ENCODE measurements around the gene NPHP4. TPM values are rescaled to one million over a fixed set of nuclear protein-coding genes. Genes with fewer than 3 reads are reported as not detected.
"Not testable (repeated sequence)": the region's sequence is repeated elsewhere in the genome, so short reads cannot be mapped to it uniquely, and the experiment has no call there.

Gene NPHP4
- total RNA-seq, 1 donor, result 2.7 TPM

DNA sequence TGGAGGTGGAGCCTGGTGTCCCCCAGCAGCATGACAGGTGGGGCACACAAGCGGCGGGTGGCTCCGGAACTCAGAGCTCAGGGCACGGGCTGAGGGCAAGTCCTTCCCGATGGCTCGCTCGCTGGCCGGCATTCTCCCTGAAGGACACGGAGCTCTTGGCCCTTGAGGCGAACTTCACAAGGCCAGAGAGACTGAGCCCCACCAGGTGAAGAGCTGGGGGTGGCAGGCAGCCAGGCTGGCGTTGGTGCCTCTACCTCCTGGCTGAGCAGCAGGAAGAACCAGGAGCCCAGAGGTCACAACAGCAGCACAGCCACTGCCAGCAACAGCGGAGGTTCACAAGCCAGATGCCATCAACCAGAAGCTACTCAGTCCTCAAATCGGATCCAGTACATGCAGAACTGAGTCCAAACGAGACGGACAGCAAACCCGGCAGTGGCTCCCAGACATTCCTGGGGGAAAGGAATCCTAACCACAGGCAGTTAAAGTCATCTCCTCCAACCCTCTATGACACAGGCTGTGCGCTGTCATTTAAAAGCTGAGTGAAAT lies 54.1 kb downstream of the NPHP4 start:
- H3K4me3 ChIP-seq (ENCODE audit: low read length), result no peak overlapping the region
- no peaks in the 10 kb centered on the region for H3K9me3 ChIP-seq (ENCODE audit: low read depth, low read length)
- H3K27me3 ChIP-seq (ENCODE audit: insufficient read depth, low read length), result no peaks in the 10 kb centered on the region
- no peaks in the 10 kb centered on the region for H3K4me1 ChIP-seq (ENCODE audit: insufficient read depth, low read length)

DNA sequence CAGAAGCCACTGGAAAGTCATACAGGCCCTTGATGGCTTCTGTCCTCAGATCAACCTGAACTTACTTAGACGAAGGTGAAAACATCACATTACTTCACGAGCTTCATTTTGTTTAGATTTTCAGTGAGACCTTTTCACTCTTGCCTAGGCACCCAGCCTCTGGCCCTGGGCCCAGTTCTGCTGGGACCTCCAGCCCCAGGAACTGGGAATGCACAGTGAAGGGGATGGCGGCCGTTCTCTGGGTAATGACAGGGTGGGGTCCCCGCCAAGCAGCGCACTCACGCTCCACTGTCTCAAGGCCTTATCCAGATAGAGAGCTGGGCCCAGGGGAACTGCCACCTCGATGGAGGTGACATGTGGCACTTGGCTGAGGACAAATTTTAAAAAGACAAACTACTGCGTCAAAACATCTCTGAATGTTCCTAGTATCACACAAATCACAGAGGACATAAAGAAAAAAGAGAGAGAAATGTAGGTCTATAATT lies 54.8 kb downstream of the NPHP4 start:
- H3K4me3 ChIP-seq (ENCODE audit: low read length), result no peak overlapping the region
- no peaks in the 10 kb centered on the region for H3K27me3 ChIP-seq (ENCODE audit: insufficient read depth, low read length)
- H3K4me1 ChIP-seq (ENCODE audit: insufficient read depth, low read length), result no peaks in the 10 kb centered on the region
- H3K9me3 ChIP-seq (ENCODE audit: low read depth, low read length), result no peaks in the 10 kb centered on the region

DNA sequence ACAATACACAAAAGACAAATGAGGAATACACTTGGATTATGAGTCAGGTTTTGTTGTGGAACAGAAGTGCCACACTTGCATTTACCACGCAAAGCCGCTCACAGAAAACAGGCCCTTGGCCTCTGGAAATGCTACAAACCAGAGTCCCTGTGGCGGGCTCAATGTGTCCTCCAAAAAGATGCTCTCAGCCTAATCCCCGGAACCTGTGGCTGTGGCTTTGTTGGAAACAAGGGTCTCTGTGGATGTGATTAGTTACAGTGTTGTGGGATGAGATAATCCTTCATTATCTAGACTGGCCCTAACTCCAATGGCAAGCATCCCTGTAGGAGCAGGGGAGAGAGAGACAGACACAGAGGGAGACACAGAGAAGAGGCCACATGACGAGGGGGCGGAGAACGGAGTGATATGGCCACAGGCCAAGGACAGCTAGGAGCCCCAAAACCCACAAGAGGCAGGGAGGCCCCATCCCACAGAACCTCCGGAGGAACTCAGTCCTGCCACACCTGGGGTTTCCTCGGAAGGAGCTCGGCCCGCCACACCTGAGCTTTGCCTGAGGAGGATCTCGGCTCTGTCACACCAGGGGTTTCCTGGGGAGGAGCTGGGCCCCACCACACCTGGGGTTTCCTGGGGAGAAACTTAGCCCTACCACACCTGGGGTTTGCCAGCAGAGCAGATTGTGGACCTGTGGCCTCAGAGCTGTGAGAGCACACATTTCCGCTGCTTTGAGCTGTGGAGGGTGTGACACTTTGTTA lies 55.4 kb downstream of the NPHP4 start:
- no peaks in the 10 kb centered on the region for H3K4me1 ChIP-seq (ENCODE audit: insufficient read depth, low read length)
- H3K27me3 ChIP-seq (ENCODE audit: insufficient read depth, low read length), result no peaks in the 10 kb centered on the region
- H3K9me3 ChIP-seq (ENCODE audit: low read depth, low read length), result no peaks in the 10 kb centered on the region
- no peak overlapping the region for H3K4me3 ChIP-seq (ENCODE audit: low read length)

DNA sequence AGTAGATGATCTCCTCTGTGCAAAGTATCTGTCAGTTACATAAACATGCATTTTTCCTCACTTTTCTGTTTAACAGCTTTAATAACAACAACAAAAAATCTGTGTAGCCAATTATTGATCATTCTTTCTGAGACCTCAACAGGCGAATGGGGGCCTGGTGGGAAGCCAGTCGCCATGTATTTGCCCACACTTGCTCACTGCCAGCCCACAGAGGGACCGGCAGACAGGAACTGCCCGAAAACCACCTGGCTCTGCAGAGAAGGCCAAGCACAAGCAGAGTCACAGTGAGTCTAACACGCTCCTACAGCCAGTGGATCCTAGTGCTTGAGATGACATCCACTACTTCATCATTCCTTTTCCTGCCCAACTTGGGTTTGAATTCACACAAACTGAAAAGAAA lies 56.1 kb downstream of the NPHP4 start:
- Histone ChIP-seq H3K4me1 (ENCODE audit: insufficient read depth, low read length) (no peaks in the 10 kb centered on the region), H3K27me3 (ENCODE audit: insufficient read depth, low read length) (no peaks in the 10 kb centered on the region), H3K9me3 (ENCODE audit: low read depth, low read length) (no peaks in the 10 kb centered on the region), H3K4me3 (ENCODE audit: low read length) (no peak overlapping the region)

DNA sequence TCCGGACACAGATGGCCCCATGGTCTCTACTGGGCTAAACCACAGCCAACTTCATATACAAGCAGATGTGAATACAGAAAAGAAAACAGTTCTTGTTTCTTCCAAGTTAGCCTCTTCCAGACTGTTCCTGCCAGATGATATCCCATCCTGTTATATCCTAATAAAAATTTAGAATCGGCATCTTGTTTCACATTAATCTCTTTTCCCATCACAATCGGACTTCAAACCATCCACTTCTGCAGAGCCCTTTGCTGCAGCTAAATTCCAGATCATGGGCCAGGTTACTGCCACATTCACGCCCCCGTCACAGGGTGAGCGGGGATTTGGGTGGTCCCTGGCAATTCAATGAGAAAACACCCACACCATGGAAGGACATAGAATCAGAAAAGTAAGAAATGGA lies 57.2 kb downstream of the NPHP4 start:
- H3K27me3 ChIP-seq (ENCODE audit: insufficient read depth, low read length), result no peaks in the 10 kb centered on the region
- H3K4me3 ChIP-seq (ENCODE audit: low read length), result no peak overlapping the region
- H3K9me3 ChIP-seq (ENCODE audit: low read depth, low read length), result no peaks in the 10 kb centered on the region
- H3K4me1 ChIP-seq (ENCODE audit: insufficient read depth, low read length), result no peaks in the 10 kb centered on the region

DNA sequence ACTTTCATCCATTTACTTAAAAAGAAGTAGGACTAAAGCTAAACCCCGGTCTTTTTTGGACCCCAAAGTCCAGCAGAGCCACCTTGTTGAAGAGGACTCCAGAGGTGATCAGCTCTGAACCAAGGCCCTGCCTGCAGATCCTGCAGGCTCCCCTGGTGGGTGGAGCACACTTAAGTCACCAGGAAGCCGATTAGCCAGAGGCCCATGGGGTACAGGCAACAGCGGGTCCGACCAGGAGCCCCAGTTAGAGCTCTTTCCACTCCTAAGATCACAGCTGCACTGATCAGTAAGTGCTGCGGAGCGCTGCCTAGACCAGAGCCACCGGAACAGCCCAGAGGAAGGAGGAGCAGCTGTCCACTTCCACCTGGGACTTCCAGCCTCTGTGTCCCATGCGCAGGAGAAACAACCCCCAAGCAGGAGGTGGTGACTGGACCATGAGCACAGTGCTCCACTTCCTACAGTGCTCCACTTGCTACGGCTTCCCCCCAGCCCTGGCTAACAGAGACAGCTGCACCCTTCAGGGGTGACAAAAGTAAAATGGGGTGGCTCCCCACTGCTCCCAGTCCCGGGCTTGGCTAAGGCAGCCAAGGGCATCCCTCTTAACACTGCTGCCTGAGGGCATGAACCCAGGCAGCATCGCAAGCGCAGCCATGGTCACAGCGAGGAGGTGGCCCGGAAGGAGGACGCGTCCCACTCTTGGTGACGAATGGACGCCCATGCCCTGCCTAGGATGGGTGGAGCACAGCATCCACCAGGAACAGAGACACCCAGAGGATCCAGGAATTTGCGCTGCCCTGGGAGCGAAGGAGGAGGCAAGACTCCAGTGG lies 58.0 kb downstream of the NPHP4 start:
- no peaks in the 10 kb centered on the region for H3K27me3 ChIP-seq (ENCODE audit: insufficient read depth, low read length)

DNA sequence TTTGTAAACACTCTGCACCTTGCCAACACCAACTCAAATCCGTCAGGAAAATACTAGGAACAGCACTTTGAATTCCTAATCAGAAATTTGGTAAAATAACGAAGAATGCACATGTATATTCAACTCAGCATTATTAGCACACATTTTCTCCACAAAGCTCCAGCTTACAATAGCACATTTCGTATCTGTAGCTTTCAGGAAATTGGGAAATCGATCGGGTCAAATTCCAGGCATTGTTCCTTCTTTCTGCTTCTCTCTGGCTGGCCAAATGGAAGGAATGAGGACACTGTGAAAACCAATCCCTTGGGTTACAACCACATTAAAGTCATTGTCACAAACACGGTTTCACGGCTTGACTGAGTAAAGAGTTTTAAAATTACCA lies 58.6 kb downstream of the NPHP4 start:
- H3K4me3 ChIP-seq (ENCODE audit: low read length), result no peak overlapping the region
- H3K9me3 ChIP-seq (ENCODE audit: low read depth, low read length), result no peaks in the 10 kb centered on the region
- no peaks in the 10 kb centered on the region for H3K4me1 ChIP-seq (ENCODE audit: insufficient read depth, low read length)
- H3K27me3 ChIP-seq (ENCODE audit: insufficient read depth, low read length), result no peaks in the 10 kb centered on the region

More for the DNA sequence above, 58.0 kb downstream of the NPHP4 start:
- Histone ChIP-seq H3K4me1 (ENCODE audit: insufficient read depth, low read length) (no peaks in the 10 kb centered on the region), H3K4me3 (ENCODE audit: low read length) (no peak overlapping the region), H3K9me3 (ENCODE audit: low read depth, low read length) (no peaks in the 10 kb centered on the region)

DNA sequence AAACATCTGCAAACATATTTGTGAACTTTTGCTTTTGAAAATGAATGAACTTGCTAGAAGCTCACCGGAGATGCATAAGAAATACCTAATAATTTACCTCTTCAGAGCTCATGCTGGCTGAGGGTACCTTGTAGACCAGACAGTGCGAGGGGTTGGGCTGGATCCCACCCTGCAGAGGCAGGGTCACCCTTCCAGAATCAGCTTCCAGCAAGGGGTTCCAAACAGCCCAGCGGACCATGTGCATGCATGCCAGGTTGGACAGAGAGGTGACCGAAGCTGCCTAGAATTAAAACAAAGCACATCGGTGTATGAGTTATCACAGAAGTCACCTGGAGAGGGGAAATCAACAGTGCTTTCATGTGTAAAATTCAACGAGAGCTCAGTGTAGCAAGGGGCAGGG lies 59.2 kb downstream of the NPHP4 start:
- H3K4me3 ChIP-seq (ENCODE audit: low read length), result no peak overlapping the region
- H3K9me3 ChIP-seq (ENCODE audit: low read depth, low read length), result no peaks in the 10 kb centered on the region
- no peaks in the 10 kb centered on the region for H3K27me3 ChIP-seq (ENCODE audit: insufficient read depth, low read length)
- no peaks in the 10 kb centered on the region for H3K4me1 ChIP-seq (ENCODE audit: insufficient read depth, low read length)

DNA sequence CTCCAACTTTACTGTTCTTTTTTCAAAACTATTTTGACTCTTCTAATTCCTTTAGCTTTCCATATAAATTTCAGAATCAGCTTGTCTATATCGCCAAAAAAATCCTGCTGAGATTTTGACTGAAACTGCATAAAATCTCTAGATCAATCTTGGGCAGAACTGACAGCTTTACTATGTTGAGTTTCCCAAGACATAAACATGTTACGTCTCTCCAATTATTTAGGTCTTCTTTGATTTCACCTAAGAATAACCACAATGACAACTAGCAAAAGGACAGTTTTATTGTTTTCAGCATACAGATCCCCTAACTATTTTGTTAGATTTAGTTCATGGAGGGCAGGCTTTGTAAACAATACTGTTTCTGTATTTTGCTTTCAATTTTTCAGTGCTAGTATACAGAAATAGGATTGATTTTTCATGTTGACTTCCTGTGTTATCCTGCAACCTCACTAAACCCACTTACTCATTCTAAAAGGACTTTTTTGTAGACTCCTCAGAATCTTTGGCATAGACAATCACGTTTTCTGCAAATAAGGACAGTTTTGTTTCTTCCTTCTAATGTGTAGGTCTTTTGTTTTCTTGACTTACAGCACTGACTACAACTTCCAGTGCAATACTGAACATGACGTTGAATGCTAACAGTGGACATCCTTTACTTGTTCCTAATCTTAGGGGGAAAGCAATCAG lies 63.4 kb downstream of the NPHP4 start:
- H3K27me3 ChIP-seq (ENCODE audit: insufficient read depth, low read length), result no peaks in the 10 kb centered on the region
- no peak overlapping the region for H3K4me3 ChIP-seq (ENCODE audit: low read length)
- no peaks in the 10 kb centered on the region for H3K9me3 ChIP-seq (ENCODE audit: low read depth, low read length)
- no peaks in the 10 kb centered on the region for H3K4me1 ChIP-seq (ENCODE audit: insufficient read depth, low read length)

DNA sequence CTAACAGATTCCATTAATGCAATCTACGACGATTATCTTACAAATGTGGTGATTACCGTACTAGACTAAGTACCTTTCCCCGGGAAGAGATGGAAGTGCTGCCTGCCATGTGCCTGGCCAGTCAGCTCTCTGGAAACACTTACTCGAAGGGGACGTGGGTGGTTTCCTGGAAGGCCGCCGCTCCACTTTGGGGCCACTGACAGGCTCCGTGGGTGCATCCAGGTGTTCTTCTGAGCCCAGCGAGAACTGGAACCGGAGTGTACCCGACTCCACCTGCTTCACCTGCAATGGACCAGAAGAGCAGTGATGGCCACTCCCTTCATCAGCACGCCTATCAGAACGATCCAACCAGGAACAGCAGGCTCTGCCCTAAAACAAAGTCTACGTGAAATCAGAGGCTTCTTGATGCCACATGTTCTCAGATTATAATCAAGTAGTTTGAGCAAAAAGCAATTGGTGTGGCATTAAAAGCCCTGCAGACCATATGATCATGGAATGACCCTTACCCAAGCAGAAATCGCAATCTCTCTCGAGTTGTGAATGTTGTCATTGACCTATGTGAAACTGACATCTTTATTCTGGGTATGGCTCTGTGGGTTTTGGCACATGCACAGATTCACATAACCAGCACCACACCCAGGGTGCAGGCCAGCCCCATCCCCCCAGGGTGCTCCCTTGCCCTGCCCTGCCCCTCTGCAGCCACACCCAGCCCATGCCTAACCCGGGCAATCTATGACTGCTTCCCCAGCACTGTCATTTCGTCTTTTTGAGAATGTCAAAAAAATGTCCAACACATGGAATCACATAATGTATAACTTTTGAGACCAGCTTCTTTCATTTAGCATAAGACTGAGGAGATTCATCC lies 64.5 kb downstream of the NPHP4 start:
- no peaks in the 10 kb centered on the region for H3K4me1 ChIP-seq (ENCODE audit: insufficient read depth, low read length)
- no peak overlapping the region for H3K4me3 ChIP-seq (ENCODE audit: low read length)
- H3K27me3 ChIP-seq (ENCODE audit: insufficient read depth, low read length), result no peaks in the 10 kb centered on the region
- H3K9me3 ChIP-seq (ENCODE audit: low read depth, low read length), result no peaks in the 10 kb centered on the region

DNA sequence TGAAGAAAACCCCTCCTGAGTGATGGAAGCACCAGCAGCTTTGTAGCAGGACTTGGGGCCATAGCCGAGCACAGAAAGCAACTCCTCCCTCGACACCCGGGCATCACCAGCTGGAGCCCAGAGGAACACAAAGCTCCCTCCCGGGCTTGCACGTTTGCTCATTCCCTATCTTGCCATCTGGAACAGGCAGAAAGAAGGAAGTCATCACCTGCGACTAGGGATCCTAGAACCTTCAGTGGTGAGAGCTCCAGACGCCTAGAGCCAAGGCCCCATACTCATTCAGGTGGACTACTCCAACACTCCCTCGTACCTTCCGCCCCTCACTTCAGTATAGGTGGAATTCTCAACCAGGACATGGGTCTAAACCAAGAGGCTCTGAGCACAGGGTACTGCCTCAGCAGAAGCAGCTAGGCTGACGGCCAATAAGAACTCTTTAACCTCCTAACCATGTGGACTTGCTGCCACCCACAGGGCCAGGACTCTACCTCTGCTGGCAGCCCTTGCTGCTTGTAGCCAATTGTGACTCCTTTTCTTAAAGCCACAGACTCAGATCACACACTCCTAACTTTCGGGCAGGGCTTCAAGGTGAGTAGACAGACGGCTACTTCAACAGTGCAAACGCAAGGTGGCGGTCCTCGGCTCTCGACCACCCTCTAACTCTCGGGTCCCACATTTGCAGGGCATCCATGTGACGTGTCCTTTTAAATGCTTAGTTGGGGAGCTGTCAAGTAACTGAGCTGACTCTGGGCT lies 65.4 kb downstream of the NPHP4 start:
- no peaks in the 10 kb centered on the region for H3K9me3 ChIP-seq (ENCODE audit: low read depth, low read length)
- H3K4me1 ChIP-seq (ENCODE audit: insufficient read depth, low read length), result no peaks in the 10 kb centered on the region
- H3K4me3 ChIP-seq (ENCODE audit: low read length), result no peak overlapping the region
- no peaks in the 10 kb centered on the region for H3K27me3 ChIP-seq (ENCODE audit: insufficient read depth, low read length)

DNA sequence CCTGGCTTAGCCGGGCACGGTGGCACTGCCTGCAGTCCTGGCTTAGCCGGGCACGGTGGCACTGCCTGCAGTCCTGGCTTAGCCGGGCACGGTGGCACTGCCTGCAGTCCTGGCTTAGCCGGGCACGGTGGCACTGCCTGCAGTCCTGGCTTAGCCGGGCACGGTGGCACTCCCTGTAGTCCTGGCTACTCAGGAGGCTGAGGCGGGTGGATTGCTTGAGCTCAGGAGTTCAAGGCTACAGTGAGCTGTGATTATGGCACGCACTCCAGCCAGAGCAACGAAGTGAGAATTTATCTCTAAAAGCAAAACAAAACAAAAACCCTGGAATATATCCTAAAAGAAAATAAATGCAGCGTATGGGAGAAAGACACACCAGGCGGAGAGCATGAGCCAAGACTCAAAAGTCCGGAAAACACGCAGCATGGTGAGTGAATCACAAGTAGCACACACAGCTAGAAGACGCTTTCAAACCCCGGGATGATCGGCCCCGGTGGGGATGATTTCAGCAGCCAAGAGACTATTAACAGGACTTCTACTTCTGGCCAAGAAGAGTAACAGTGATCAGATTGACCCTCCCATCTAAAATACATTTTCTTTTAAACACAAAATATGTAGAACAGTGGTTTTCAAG lies 69.4 kb downstream of the NPHP4 start:
- H3K9me3 ChIP-seq (ENCODE audit: low read depth, low read length); H3K27me3 ChIP-seq (ENCODE audit: insufficient read depth, low read length); H3K4me3 ChIP-seq (ENCODE audit: low read length); H3K4me1 ChIP-seq (ENCODE audit: insufficient read depth, low read length): not testable (repeated sequence)

DNA sequence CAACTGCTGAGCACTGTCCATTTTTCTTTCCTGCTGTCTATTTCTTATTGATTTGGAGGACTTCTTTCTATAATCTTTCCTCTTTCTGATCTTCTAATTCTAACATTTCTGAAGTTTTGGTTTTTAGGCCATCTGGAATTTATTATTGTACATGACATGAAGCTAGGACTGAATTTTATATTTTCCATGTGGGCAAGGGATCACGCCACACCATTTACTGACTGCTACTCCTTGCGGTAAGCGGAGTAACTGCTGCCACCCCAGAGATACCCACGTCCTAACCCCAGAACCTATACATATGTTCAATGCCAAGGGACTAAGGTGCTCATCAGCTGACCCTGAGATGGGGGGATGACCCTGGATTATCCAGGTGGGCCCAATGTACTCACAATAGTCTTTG lies 70.6 kb downstream of the NPHP4 start:
- H3K9me3 ChIP-seq (ENCODE audit: low read depth, low read length), result no peaks in the 10 kb centered on the region
- H3K4me3 ChIP-seq (ENCODE audit: low read length), result no peak overlapping the region
- H3K4me1 ChIP-seq (ENCODE audit: insufficient read depth, low read length), result no peaks in the 10 kb centered on the region
- H3K27me3 ChIP-seq (ENCODE audit: insufficient read depth, low read length), result no peaks in the 10 kb centered on the region
